Activated naive CD4-positive, alpha-beta T cell treated with Interleukin-2 at 50 U/mL for 16 hours (primary cell): Measurements from ENCODE around the gene GRM1.

Source experiments
- DNase-seq: peaks from one replicate; pipeline ENCODE4 v3.0.0-alpha.2; 2020

The GRM1 gene

DNA sequence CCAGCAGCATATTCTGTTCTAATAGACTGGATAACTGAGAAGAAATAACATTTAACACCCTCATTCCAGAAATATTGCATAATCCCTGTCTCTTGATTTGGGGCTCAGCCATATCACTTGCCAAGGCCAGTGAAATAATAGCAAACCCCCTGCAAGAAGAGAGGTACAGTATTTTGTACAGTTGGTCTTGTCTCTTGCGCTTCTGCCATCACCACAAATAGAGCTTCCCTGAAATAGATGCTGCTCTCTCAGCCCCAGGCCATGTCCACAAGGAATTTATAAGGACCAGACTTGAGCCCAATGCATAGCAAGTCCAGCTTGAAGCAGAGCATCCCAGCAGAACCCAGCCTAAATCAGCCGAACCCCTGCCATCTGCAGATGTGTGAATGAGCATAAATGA is 254.0 kb downstream of the GRM1 start:
- DNase-seq = no peak

DNA sequence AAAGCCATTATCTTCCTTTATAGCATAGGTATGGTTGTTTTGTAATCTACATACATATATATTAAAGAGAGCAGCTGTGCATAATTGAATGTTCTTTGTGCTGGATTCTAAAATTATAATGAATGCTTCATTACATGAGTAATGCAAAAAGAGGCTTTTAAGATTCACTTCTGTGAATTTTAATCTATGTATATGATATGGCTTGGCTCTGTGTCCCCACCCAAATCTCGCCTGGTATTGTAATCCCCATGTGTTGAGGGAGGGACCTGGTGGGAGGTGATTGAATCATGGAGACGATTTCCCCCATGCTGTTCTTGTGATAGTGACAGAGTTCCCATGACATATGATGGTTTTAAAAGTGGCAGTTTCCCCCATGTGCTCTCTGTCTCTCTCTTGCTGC is 255.4 kb downstream of the GRM1 start:
- DNase-seq = no peak

DNA sequence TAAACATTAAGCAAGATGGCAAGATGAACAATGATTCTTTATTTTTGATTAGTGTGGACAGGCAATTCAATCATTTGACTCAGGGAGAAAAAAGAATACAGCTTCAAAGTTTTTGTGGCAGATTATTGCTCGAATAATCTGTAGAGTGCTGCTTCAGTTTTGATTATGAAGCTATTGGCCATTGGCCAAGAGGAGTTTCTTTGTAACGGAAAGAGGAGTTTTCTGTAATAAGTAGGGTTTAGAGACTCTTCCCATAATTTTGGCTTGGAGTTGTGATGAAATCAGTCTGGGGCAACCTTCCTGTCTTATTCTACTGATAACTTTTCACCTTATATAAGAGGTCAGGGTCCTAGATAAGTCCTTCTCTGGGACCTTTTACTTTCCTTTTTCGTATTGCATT is 258.1 kb downstream of the GRM1 start:
- DNase-seq = no peak

DNA sequence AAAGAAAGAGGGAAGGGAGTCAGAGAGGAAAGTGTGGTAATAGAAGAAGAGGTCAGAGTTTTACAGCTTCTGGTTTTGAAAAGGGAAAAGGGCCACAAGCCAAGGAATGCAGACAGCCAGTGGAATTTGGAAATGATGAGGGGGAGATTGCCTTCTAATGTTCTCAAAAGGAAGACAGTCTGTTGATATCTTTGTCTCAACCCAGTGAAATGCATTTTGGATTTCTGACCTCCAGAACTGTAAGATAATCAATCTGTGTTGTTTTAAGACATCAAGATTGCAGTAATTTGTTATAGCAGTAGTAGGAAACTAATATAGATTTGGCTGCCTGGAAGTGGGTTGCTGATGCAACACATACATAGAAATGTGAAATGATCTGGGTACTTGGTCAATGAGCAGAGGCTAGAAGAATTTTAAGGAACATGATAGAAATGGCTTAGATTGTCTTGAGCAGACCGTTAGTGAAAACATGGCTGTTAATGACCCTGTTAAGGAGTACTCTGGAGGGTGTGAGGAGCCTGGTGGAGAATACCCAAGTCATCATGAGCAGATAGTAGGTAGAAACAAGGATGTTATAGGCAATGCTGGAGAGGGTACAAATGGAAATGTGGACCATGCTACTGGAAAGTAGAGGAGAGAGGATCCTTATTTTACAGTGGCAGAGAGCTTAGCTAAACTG is 259.0 kb downstream of the GRM1 start:
- DNase-seq = no peak

DNA sequence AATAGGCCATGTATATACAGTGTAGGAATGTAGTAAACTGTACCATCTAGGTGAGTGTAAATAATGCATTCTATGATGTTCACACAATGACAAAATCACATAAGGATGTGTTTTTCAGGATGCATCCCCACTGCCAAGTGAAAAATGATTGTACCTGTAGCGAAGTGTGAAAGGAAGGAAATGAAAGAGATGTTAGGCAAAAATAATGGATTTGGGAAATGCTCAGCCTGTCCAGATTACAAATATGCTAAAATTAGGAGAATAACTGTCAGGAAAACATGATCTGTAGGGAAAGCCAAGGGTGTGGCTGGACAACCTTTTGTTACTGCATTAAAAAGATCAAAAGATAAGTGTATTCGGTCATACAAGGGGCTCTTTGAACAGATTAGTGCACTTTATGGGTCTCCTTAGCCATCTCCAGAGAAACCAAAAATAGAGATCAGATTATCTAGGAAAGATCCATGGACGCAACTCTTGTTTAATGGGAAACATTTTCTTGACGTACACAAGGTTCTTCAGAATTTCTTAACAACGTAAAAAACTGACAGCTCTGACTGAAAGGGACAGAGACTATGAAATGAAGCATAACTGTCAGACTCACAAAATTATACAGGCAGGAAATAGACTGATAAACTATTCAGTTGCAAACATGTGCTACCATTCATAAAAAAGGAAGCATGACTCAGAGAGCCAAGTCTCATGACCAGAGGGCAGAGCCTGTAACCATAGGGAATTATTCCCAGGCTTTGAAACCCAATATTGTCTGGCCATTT is 261.1 kb downstream of the GRM1 start:
- no peak for DNase-seq

DNA sequence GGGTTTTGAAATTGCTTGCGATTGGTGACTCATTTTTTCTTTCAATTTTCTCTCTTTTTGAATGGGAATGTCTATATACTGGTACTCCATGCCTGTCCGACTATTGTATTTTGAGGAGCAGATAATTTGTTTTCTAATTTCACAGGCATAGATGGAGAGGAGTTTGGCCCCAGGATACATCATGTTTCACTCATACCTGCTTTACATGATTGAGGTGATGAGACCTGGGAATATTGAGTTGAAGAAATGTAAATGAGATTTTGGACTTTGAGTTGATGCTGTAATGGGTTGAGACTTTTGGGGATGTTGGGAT is 261.7 kb downstream of the GRM1 start:
- no peak for DNase-seq

DNA sequence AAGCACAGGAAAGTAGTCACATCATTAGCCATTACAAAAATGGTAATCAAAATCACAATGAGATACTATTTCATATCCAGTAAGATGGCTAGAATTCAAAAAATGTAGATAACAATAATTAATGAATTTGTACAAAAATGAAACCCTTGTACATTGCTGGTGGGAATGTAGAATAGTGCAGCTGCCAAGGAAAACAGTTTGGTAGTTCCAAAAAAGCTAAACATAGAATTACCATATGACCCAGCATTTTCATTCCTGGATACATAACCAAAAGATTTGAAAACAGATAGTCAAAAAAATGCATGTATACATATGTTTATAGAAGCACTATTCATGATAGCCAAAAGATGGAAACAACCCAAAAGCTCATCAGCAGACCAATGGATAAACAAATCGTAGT is 263.6 kb downstream of the GRM1 start:
- no peak for DNase-seq

DNA sequence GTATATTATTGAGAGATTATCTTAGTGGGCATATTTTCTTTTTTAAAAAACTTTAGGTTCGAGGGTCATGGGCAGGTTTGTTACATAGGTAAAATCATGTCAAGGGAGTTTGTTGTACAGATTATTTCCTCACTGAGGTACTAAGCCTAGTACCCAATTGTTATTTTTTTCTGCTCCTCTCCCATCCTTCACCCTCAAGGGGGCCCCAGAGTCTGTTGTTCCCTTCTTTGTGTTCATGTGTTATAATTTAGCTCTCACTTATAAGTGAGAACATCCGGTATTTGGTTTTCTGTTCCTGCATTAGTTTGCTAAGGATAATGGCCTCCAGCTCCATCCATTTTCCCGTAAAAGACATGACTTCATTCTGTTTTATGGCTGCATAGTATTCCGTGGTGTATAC is 266.8 kb downstream of the GRM1 start:
- DNase-seq = no peak

DNA sequence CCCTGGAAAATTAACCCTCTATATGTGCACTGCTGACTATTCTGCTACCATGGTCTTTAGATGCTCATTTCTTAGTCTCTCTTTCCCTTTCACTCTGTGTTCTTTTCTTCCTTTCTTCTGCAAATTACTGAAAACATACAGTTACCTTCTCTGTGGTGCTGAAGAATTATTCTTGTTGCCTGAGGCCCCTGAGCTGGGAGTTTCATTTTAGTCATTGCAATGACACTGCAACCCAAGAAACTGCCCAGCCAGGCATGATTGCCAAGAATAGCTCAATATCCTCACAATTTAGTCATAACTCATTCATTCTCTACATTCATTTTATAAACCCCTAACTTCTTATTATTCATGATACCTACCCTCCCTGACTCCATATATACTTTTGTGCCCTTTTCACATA is 269.0 kb downstream of the GRM1 start:
- DNase-seq = no peak

DNA sequence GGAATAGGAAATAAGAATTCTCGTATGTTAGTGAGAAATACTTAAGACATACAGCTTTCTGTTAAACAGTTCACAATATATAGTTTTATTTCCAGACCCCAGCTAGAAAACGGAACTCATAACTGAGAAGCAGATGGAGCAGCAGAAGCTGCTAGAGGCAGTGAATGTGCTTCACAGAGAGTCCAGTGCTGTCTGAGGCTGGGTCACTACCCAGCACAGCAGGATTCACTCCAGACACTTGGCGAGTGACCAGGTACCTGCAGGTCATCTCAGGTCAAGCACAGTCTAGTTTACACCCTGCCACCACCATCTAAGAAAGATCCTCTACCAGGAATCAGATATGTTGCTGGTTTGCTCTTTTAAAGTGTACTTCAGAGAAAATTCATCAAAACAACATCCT is 271.7 kb downstream of the GRM1 start:
- DNase-seq = no peak

DNA sequence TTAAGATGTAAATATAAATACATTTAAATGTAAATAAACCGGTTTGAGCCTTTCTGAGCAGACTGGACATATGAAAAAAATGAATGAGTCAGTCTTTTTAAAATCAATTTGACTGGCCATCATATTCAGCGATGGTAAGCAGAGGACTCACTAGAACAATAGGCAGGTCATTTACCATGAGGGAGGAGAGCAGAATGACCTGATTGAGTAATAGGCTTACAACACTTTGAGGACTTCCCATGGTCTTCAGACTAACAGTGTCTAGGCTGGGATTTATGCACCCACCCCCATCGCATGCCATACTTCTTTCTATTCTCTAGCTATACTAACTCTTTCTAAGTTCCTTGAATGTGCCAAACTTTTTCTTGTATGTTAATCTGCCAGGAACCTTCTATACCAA is 272.9 kb downstream of the GRM1 start:
- DNase-seq = no peak

DNA sequence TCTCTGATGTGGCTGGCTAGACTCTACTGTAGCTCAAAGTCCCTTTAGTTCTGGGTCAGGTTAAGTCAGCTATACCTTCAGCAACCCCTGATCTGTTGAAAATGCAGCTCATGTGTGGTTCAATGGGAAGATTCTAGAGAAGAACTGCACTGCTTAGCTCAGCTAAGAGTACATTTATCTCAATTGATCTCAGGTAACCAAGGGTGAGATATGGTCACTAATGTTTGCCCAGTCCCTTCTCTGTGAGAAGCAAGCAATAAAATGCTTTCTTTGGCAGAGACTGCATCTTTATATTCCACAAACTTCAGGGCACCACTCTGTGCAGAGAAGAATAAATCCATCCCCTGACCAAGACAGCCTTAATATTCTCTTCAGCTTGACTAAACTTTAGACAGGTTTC is 274.1 kb downstream of the GRM1 start:
- no peak for DNase-seq

DNA sequence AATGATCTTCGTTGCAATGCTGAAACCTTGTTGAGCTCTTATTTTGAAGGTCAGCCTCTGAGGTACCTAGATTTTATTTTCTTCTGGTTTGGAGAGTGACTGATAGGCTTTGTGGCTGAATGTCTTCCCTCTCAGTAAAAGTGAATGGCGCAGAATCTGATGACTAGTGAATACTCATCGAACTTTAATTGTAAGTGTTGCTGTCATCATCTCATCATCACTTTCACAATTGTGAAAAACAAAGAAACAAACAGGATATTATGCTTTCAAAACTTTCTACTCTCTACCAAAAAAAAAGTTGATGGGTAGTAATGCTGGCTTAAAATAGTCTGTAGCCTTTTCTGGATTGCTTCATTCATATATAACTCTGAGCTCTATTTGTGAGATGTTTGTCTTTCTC is 275.3 kb downstream of the GRM1 start:
- DNase-seq = no peak

DNA sequence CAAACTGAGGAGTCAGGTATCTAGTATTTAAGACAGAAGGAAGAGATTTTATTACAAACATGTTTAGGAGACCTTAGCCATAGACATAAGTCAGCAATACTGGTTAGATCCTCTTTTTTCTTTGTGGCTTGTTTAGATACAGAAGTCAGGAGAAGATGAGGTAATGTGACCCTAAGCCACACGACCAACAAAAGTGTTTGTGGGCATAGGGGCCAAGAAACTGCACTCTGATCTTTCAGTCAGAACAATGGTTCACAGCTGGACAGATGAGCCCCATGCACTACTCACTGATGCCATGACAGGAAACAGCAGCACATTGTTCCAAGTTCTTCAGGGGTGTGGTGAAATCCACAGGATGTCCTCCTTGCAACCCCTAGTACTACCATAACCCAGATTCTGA is 276.2 kb downstream of the GRM1 start:
- no peak for DNase-seq

DNA sequence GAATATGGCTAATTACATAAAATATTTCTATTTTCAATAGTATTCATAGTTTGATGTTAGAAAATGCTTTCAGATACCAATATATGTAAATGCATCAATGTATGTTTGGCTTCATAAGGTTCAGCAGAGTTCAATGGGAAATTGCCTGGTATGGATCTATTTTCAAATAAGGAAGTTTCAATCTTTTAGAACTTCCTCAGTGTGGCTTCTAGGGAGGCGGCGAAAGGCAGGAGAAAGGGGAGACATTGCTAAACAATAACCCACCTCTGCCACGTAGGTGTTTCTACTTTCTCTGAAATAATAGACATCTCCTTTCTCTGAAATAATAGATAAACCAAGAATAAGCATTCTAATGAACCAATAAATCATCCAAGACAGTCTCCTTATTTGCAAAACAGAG is 277.1 kb downstream of the GRM1 start:
- no peak for DNase-seq

DNA sequence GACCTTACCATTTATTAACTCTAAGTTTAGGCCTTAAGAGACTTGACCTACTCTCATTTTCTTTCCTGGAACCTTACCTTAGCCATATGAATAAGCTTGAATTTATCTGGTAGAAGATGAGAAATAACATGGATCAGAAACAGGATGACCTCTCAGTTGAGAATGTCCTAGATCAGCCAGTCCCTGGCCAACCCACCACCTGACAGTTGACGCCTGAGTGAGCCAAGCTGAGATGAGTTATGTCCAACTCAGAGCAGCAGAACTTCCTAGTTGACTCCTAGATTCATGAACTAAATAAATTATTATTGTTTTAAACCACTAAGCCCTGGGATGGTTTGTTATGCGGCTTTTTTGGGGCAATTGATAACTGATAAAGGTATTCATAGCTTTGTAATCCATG is 281.8 kb downstream of the GRM1 start:
- DNase-seq = no peak

DNA sequence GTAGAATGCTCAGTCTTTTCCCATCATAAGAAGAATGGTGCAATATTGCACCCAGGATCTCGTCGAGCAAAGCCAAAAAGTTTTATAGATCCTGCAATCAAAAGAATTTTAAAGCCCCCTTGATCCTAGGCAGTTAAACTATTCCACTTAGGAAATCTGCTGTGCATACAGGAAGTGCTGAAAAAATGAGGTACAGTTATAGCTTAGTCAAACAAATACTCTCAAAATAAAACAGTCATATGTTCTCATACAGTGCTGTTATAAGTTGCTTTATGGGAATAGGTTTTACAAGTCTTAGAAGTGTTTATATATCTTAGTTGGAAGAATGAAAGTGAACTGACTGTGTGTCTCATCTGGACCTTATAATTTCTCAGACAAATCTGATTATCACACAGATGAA is 282.2 kb downstream of the GRM1 start:
- no peak for DNase-seq

DNA sequence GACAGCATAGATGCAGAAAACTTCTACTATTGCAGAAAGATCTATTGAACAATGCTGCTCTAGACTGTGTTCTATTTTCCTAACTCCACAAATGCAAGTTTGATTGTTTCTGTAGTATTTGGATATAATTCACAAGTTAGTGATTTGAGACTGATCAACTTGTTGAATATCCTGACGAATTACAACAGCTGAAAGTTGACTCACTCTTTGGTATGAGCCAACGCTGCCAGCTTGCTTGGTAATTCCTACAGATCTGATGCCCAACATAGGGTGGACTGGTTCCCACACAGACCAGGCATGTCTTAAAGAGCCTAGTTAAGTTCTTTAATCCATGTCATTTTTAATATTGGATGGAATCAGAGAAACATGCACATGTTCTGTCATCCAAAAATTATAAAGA is 283.7 kb downstream of the GRM1 start:
- no peak for DNase-seq

DNA sequence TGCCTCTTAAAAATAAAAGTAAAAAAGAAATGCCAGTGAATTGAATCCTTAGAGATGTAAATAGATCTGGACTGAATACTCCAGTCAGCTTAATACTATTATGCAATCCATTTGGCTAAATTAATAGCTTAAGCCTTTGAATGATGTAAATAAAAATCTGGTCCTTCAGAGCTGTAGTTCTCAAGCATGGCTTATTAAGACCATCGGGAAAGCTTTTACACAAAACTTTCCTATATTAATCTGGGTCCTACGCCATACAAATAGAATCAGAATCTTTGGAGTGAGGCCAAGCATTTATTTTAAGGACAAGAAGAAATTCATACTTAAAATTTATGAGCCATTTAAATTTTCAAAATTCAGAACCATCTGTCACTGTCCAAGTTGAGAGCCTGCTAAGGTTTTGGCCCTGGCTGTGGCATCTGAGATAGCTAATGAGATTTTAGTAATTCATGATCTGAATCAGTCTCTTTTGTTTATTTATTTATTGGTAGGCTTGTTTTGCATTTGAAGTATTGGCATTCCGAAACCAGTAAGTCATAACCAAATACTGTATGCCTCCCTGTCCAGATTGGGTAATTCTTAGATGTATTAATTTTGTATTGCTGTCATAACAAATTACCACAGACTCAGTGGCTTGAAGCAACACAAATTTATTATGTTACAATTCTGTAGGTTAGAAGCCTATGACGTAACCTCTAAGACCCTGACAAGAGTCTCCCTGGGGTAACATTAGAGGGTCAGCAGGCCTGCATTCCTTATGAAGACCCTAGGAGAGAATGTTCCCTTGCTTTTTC is 286.7 kb downstream of the GRM1 start:
- no peak for DNase-seq

DNA sequence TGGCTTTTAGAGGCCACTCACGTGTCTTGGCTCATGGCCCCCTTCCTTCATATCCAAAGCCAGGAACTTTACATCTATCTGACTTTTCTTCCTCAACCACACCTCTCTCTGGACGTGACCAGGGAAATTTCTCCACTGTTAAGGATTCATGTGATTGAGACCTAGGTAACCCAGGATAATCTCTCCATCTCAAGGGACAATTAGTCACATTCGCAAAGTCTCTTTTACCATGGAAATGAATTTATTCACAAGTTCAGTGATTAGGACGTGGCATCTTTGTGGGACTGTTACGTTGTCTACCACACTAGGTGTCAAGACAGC is 287.3 kb downstream of the GRM1 start:
- DNase-seq = no peak

DNA sequence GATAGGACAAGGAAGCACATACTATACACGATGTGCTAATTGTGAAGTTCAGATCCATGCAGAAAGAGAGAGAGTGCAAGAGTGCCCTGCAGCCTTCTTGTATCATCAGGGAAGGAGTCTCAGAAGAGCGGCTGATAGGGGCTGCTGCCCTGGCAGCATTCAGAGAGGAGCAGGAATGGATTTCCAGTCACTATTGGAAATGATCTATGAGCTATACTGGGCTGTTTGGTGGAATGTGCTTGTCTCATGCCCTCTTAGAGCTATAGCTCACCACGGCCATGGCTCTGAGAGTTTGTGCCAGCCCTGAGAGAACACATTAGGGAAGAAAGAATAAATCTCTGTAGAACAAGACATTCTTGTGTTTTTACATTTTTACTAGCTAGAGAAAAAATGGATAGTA is 302.2 kb downstream of the GRM1 start:
- DNase-seq = no peak

DNA sequence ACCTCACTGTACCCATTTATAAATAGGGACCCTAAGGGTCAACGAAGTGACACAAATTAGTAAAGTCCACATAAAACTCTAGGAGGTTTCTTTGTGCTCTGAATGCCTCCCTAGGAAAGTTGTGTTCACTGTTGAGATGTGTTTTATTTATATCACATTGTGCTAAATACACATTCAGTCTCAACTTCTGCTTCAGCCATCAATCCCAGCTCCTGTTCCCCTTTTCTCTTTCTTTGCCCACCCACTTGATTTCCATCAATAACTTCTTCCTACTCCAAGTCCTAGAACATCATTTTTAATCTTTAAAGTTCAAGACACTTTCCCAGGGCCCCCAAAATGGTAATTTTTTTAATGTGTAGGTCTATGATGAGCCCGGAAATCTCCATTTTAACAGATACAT is 306.5 kb downstream of the GRM1 start:
- DNase-seq = no peak

DNA sequence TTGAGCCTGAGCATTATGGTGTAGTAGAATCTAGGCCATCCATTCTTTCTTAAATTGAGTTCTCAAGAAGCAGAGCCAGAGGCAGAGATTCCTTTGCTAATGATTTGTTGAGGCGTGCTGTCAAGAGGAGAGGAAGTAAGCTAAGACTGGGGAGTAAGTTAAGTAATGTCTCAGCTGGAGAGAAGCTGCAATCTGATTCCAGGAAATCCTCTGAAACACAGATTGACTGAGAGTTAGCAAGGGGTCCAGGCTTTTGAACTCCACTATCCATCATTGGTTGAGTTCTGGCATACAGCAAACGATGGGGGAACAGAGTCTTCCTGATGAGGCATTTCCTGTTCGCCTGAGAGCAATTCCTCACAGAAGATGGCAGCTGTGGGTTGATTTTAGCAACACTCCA is 307.3 kb downstream of the GRM1 start:
- DNase-seq = no peak

DNA sequence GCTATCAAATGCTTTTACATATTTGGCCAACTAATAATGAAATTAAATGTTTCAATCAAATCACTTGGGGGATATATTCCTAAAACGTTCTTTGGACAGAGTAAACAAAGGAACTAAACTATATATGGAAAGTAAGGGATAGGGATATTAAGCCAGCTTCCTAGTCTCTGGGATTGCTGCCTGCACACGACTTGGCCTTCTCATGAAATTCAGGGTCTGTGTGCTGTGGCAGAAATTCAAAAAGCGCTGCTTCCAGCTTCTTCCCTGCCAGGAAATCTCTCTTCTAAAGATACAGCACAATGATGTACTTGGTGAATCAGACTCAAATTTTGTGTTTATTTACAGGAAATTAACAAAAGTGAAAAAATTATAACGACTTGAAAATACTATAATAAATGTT is 308.5 kb downstream of the GRM1 start:
- DNase-seq = no peak

DNA sequence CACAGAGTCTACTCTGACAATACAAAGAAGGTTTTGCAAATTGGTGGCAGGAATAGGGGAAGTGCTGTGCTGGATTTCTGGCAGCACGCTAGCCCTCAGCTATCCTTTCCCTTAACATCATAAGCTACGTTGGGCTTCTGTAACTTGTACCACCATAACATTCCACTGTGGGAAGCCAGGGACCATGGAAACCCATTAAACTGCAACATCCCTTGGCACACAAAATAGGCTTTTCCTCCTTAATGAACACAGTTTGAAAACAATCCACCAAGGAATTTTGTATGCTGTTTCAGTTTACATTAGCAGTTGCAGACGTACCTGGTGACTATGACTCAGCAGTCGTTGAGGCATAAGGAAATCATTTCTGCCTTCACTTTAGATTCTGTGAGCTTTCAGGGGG is 310.9 kb downstream of the GRM1 start:
- DNase-seq = no peak
